Ishikawa (cell line): Measurements from ENCODE around the gene CCSER2.

ENCODE experiments used
- CEBPB ChIP-seq: IDR thresholded peaks from 2 replicates; pipeline ENCODE4 v1.6.1; 2012
- CREB1 ChIP-seq: IDR thresholded peaks from 2 replicates; pipeline ENCODE4 v1.6.1; 2012; ENCODE audit warnings: low read depth
- EGR1 ChIP-seq: IDR thresholded peaks from 2 replicates; pipeline ENCODE4 v1.6.1; 2012
- EP300 ChIP-seq: IDR thresholded peaks from 2 replicates; pipeline ENCODE4 v1.6.1; 2012; ENCODE audit warnings: borderline replicate concordance
- FOXM1 ChIP-seq: IDR thresholded peaks from 2 replicates; pipeline ENCODE4 v1.6.1; 2012; ENCODE audit warnings: low read depth, borderline replicate concordance
- MAX ChIP-seq: IDR thresholded peaks from 2 replicates; pipeline ENCODE4 v1.6.1; 2012
- NFIC ChIP-seq: IDR thresholded peaks from 2 replicates; pipeline ENCODE4 v1.6.1; 2012
- RAD21 ChIP-seq: IDR thresholded peaks from 2 replicates; pipeline ENCODE4 v1.6.1; 2012; ENCODE audit warnings: low read depth
- TAF1 ChIP-seq: IDR thresholded peaks from 2 replicates; pipeline ENCODE4 v1.6.1; 2012; ENCODE audit warnings: low read depth, mild to moderate bottlenecking
- TEAD4 ChIP-seq: IDR thresholded peaks from 2 replicates; pipeline ENCODE4 v1.6.1; 2012
- USF1 ChIP-seq: IDR thresholded peaks from 2 replicates; pipeline ENCODE4 v1.6.1; 2012
- YY1 ChIP-seq: IDR thresholded peaks from 2 replicates; pipeline ENCODE4 v1.6.1; 2012; ENCODE audit warnings: low read depth
- ZBTB7A ChIP-seq: IDR thresholded peaks from 2 replicates; pipeline ENCODE4 v1.6.1; 2012; ENCODE audit warnings: low read depth
- TF ChIP-seq, protein P1 (sequence below): IDR thresholded peaks from 2 replicates; pipeline ENCODE4 v1.6.1; 2012; ENCODE audit warnings: low read depth, mild to moderate bottlenecking

DNA sequence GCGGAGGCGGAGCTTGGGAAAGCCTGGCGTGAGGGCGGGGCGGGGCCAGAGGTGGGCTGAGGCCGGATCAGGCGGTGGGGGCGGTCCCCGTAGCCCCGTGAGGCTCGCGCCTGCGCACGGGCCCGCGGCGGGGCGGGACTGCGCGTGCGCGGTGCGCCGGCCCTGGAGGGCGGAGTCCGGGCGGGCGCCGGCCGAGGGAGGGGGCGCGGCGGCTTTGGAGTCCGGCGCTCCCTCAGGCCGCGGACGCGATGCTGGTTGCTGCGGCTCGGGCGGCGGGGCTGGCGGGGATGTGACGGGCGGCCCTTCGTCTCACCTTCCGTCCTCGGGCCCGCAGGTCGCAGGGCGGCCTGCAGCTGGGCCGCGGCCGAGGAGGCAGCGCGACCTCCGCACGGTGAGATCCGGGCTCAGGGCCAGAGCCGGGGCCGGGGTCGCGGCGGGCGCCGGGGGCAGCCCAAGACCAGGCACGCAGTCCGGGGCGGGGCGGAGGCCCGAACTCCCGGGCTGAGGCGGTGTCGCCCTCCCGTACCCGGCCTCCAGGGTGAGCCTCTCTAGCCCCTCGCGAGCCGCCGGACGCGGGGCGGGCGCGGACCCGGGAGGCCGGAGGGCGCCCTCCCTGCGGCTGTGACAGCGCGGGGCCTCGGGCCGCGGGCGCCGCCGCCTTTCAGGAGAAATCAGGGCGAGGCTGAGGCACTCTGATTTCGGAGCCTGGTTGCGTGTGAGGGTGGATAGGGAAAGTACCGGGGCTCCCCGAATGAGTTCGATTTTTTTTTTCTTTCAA is at the start of gene CCSER2:
- TF ChIP-seq, protein P1, sequence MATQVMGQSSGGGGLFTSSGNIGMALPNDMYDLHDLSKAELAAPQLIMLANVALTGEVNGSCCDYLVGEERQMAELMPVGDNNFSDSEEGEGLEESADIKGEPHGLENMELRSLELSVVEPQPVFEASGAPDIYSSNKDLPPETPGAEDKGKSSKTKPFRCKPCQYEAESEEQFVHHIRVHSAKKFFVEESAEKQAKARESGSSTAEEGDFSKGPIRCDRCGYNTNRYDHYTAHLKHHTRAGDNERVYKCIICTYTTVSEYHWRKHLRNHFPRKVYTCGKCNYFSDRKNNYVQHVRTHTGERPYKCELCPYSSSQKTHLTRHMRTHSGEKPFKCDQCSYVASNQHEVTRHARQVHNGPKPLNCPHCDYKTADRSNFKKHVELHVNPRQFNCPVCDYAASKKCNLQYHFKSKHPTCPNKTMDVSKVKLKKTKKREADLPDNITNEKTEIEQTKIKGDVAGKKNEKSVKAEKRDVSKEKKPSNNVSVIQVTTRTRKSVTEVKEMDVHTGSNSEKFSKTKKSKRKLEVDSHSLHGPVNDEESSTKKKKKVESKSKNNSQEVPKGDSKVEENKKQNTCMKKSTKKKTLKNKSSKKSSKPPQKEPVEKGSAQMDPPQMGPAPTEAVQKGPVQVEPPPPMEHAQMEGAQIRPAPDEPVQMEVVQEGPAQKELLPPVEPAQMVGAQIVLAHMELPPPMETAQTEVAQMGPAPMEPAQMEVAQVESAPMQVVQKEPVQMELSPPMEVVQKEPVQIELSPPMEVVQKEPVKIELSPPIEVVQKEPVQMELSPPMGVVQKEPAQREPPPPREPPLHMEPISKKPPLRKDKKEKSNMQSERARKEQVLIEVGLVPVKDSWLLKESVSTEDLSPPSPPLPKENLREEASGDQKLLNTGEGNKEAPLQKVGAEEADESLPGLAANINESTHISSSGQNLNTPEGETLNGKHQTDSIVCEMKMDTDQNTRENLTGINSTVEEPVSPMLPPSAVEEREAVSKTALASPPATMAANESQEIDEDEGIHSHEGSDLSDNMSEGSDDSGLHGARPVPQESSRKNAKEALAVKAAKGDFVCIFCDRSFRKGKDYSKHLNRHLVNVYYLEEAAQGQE = no peak
- TF ChIP-seq MAX (peak; percentile 16; the same call in 1 of the 2 replicates), RAD21 (no peak), FOXM1 (no peak), EGR1 (no peak), ZBTB7A (peak; percentile 67; the same call in 1 of the 2 replicates), EP300 (no peak), TEAD4 (no peak), USF1 (no peak; the same call in 1 of the 2 replicates), CREB1 (no peak), YY1 (no peak), TAF1 (peak; percentile 78), NFIC (no peak), CEBPB (no peak)
